PC-9 (cell line): ENCODE measurements around the gene PPP2R3A.

Source experiments
- EZH2 ChIP-seq: fragments of 200-600 bp; sonication (generic); IDR thresholded peaks from 2 replicates; pipeline ENCODE4 v1.8.0; 2017; ENCODE audit warnings: antibody characterized with exemption, low read depth
- TF ChIP-seq, protein P1 (sequence below): fragments of 200-600 bp; sonication (generic); conservative IDR thresholded peaks from 2 replicates; pipeline ENCODE4 v1.6.1; 2017; ENCODE audit warnings: mixed run types, antibody characterized with exemption, mild to moderate bottlenecking, moderate library complexity

DNA sequence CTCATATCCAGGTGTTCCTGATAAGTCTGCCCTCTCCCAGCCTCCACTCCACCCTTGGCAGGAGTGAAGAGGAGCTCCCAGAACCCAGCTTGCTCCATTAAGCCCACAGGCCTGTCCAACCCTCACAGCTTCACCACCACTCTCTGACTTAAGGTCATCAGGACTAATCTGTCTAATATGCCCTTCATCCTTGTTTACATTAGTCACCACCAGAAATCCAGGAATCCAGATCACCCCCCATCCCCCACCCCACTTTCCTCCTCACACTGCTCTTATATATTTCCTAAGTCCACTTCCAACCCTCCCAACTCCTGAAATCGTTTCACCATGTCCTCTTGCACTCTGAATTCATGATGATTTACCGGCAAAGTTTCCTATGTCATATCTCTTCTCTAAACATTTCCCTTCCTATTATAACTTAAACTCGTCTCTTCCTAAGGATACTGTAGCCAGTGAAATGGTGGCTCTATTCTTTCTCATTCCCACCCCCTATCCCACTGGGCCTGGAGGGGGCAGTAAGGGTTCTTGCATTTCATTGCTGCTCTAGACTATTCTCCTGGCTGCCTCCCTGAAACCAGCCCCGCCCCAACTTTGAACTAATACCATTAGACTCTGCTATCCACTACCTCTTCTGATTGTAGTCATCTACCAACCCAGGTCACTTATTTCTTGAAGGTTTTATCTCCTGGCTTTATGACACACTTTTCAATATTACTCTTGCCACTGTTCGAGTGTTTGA is 43.4 kb downstream of the PPP2R3A start:
- TF ChIP-seq, protein P1, sequence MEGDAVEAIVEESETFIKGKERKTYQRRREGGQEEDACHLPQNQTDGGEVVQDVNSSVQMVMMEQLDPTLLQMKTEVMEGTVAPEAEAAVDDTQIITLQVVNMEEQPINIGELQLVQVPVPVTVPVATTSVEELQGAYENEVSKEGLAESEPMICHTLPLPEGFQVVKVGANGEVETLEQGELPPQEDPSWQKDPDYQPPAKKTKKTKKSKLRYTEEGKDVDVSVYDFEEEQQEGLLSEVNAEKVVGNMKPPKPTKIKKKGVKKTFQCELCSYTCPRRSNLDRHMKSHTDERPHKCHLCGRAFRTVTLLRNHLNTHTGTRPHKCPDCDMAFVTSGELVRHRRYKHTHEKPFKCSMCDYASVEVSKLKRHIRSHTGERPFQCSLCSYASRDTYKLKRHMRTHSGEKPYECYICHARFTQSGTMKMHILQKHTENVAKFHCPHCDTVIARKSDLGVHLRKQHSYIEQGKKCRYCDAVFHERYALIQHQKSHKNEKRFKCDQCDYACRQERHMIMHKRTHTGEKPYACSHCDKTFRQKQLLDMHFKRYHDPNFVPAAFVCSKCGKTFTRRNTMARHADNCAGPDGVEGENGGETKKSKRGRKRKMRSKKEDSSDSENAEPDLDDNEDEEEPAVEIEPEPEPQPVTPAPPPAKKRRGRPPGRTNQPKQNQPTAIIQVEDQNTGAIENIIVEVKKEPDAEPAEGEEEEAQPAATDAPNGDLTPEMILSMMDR: no peak
- TF ChIP-seq EZH2: no peak
